Dedifferentiated amniotic fluid mesenchymal stem cell (primary cell): ENCODE results near the gene NTRK2.

Experiments used
- DNase-seq: peaks from one replicate; pipeline ENCODE4 v3.0.0-alpha.2; 2016; ENCODE audit errors: extremely low spot score

Gene NTRK2

GRCh38 chr9:84939774-84940173 is 270.2 kb downstream of the NTRK2 start:
- DNase-seq, result no peak

DNA sequence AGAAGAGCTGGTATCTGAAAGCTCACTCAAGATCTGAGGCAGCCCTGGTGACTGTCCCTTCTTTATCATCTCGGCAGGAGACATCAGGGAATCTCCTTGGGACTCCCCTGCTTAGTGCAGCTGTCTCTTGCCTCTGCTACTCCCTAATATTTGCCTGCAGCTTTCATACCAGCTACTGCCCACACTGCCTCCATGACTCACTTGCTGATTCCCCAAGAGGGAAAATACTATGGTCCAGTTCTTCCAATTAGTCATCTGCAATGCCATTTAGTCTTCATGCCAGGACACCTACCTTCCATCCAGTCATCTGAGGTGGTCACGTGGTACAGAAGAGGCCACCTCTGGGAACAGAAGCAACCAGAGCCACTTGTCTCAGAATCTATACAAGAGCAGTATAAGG is 270.8 kb downstream of the NTRK2 start:
- no peak for DNase-seq

DNA sequence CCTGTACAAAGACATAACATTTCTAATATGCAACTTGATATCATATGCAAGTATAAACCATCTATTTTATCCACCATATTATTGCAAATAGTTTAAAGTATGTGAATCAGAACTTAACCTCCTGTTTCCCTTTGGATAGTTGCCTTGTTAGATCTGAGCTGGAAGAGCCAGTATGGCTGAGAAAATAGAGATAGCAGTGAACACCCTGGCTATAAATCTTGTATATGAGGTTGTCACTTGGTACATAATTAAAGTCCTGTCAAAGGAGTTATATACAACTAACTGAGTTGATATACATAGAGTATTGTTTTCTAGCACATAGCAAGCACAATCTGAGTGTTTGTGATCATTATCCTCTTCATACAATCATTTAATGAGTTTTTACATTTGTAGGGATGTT is 272.3 kb downstream of the NTRK2 start:
- DNase-seq, result no peak

- DNase-seq, result no peak
These were observed 274.0 kb downstream of the NTRK2 start for GRCh38 chr9:84943482-84944050.

- DNase-seq, result no peak
These were observed 276.5 kb downstream of the NTRK2 start for GRCh38 chr9:84945878-84946538.

DNA sequence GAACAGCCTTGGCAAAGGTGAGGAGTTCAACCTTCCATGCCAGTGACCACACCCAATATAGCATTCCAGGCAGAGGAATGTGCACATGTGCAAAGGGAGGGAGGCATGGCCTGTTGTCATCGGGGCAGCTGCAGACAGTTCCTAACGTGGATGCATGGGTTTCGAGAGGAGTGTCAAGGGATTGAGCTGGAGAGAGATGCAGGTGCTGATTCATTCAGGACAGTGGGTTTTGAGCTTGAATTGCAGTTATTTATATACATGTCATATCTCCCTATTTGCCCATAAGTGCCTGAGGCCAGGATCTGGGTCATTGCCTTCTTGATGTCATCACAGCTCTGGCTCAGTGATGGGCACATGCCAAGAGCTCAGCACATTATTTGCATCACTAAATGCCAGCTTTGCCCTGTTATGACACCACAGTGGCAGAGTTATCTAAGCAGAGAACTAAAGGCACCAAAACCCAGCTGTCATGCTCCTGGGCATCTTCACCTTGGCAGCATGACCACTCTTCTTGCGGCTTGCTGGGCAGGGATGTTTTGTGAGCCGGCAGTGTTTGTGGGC is 278.0 kb downstream of the NTRK2 start:
- DNase-seq, result no peak

- no peak for DNase-seq
These were observed 279.7 kb downstream of the NTRK2 start for GRCh38 chr9:84949258-84949657.

DNA sequence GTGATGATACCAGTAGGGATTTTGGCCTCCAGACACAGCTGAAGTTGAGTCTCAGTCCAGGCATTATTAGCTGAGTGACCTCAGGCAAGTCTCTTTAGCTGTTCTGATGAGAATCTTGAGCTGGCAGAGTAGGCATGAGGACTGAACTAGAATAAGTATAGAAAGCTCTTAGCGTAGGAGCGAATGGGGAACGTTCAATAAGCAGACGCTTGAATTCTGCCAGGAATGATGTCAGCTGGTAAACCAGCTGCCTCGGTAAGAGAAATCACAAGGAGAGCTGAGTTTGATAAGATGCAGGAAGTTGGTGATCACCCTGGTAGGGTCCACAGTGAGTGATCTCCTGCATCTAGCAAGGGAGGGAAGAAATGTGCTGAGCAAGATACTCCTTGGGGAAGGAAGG is 280.4 kb downstream of the NTRK2 start:
- no peak for DNase-seq

DNA sequence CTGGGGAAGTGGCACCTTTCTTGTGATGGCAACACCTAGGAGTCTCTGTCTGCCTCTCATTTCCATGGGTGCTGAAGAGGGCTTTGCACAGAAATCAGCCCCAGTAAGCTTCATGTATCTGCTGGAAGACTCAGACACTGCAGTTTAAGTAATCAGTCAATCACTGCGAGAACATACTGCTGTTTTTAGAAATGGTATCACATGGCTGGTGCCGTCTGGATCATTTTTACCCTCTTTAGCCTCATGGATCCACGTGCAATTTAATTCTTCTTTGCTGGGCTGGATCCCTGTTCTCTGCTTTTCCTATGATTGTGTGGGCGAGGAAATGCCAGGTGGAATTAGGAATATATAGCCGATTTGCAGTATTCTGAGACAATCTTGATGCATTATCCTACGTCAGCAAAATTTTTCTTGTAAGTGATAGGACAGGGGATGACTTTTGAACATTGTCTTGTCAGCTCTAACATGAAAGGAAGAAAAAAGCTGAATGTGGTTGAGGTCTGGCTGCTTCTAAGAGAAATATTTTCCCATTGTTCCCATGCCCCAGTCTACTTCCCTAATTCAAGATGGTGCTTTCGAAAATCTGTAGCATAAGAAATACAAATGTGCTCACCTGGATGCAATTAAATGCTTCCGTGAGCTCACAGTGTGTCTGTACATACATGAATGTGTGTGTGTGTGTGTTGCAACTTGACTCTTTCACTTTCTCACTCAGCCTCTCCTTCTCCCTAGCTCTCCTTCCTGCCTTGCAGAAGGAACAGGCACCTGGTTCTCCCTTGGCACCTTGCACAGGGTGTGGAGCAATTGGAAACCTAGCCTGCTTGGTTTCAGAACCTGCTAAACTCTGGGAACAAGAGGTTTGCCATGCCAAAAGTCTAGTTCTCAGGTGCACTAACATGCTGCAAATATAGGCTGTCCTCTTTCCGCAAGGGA is 281.6 kb downstream of the NTRK2 start:
- DNase-seq, result no peak

- DNase-seq, result no peak
These were observed 283.8 kb downstream of the NTRK2 start for GRCh38 chr9:84953252-84953773.

GRCh38 chr9:84953797-84954705 is 284.5 kb downstream of the NTRK2 start:
- DNase-seq, result no peak

GRCh38 chr9:84955155-84955554 is 285.6 kb downstream of the NTRK2 start:
- no peak for DNase-seq

GRCh38 chr9:84955971-84956370 is 286.4 kb downstream of the NTRK2 start:
- DNase-seq, result no peak

DNA sequence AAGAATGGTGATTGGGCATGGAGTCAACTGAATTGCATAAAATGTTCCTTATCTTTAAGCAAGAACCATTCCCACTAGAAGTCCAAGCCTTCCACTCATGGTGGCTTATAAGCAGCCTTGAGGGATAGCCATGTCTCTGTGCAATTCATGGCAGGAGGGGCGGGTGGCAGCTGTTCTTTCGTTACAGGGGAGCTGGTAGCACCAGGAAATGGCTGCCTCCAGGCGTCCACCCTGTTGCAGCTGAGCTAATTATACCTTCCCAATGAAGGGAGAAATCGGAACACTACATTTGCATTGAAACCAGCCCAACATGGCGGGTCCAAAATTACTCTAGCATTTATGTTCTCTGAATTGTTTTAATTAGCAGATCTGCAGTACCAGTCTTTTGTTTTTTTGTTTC is 289.8 kb downstream of the NTRK2 start:
- no peak for DNase-seq

- no peak for DNase-seq
These were observed 297.6 kb downstream of the NTRK2 start for GRCh38 chr9:84966876-84967830.

- no peak for DNase-seq
These were observed 299.6 kb downstream of the NTRK2 start for GRCh38 chr9:84969084-84969483.

DNA sequence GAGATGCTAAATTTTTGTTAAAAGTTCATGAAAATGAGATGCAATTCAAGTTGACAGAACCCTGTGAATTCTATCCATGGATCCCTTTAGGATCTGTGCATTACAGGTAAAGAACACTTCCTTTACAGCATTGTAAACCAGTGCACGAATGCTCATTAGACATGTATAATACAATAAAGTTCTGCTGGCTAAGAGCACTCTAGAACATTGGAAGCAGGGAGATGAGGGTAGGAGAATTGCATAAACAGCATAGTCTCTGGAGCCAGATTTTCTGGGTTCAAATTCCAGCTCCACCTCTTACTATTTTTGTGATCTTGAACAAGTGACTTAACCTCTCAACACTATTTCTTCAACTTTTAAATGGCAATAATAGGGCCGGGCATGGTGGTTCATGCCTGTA is 300.2 kb downstream of the NTRK2 start:
- no peak for DNase-seq

GRCh38 chr9:84970432-84970831 is 300.9 kb downstream of the NTRK2 start:
- no peak for DNase-seq

GRCh38 chr9:84971571-84971970 is 302.0 kb downstream of the NTRK2 start:
- DNase-seq, result no peak

GRCh38 chr9:84974258-84974657 is 304.7 kb downstream of the NTRK2 start:
- no peak for DNase-seq
